ENCODE measurements around the gene NLGN2.

DNA sequence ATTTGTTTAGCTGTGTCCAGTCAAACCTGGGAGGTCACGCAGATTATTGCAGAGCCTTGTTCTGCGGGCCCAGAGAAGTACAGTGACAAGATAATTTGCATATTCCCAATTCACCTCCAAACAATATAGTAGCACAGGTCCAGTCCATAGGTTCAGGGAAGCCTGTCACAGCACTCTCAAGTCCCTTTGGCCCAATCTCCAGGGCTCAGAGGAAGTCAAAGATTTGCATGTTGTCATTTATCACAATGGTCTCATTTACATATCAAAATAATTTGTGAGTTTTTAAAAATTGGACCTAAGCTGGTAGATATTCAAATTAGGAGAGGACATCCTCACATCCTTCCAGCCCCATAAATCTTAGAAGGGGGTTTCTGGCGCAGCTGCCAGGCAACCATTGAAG is 59.9 kb downstream of the NLGN2 start:
- TF ChIP-seq EP300 (IDR thresholded peaks at IDR 0.05) (no peak), POLR2AphosphoS5 (IDR thresholded peaks at IDR 0.05) (no peak)
